HG02610 (cell line): ENCODE measurements around the gene VWC2L.

Experiments used
- ATAC-seq: cut with Tn5 transposase; IDR thresholded peaks from one replicate; pipeline ENCODE4 v1.9.1; 2021; ENCODE audit warnings: mild to moderate bottlenecking, moderate library complexity; ENCODE audit not compliant: unreplicated experiment

The VWC2L gene

GRCh38 chr2:214533541-214533940 lies 122.7 kb downstream of the VWC2L start:
- no peak for ATAC-seq

- no peak for ATAC-seq
Observed at GRCh38 chr2:214536625-214537024, 125.8 kb downstream of the VWC2L start.

GRCh38 chr2:214537929-214538328 lies 127.1 kb downstream of the VWC2L start:
- ATAC-seq, result no peak

- no peak for ATAC-seq
Observed at GRCh38 chr2:214542295-214542694, 131.4 kb downstream of the VWC2L start.

- no peak for ATAC-seq
Observed at GRCh38 chr2:214542866-214543265, 132.0 kb downstream of the VWC2L start.

- ATAC-seq, result no peak
Observed at GRCh38 chr2:214543386-214543955, 132.6 kb downstream of the VWC2L start.

- ATAC-seq, result no peak
Observed at GRCh38 chr2:214545898-214546542, 135.2 kb downstream of the VWC2L start.

GRCh38 chr2:214547931-214548330 lies 137.1 kb downstream of the VWC2L start:
- no peak for ATAC-seq

GRCh38 chr2:214549946-214550345 lies 139.1 kb downstream of the VWC2L start:
- no peak for ATAC-seq

- no peak for ATAC-seq
Observed at GRCh38 chr2:214550786-214551185, 139.9 kb downstream of the VWC2L start.

GRCh38 chr2:214557884-214558283 lies 147.0 kb downstream of the VWC2L start:
- no peak for ATAC-seq

GRCh38 chr2:214558341-214558740 lies 147.5 kb downstream of the VWC2L start:
- no peak for ATAC-seq

- ATAC-seq, result no peak
Observed at GRCh38 chr2:214560176-214560575, 149.3 kb downstream of the VWC2L start.

GRCh38 chr2:214560618-214561190 lies 149.8 kb downstream of the VWC2L start:
- ATAC-seq, result no peak

GRCh38 chr2:214565246-214565645 lies 154.4 kb downstream of the VWC2L start:
- no peak for ATAC-seq

GRCh38 chr2:214566457-214566856 lies 155.6 kb downstream of the VWC2L start:
- ATAC-seq, result no peak

GRCh38 chr2:214569419-214570035 lies 158.7 kb downstream of the VWC2L start:
- no peak for ATAC-seq

GRCh38 chr2:214574084-214574781 lies 163.4 kb downstream of the VWC2L start:
- ATAC-seq, result no peak

GRCh38 chr2:214575030-214575429 lies 164.2 kb downstream of the VWC2L start:
- no peak for ATAC-seq

GRCh38 chr2:214575465-214575864 lies 164.6 kb downstream of the VWC2L start:
- no peak for ATAC-seq

- no peak for ATAC-seq
Observed at GRCh38 chr2:214577769-214578168, 166.9 kb downstream of the VWC2L start.

GRCh38 chr2:214578442-214578841 lies 167.6 kb downstream of the VWC2L start:
- ATAC-seq, result no peak
